ENCODE results near the gene PDCD6IP.
"Not testable (repeated sequence)": the region's sequence is repeated elsewhere in the genome, so short reads cannot be mapped to it uniquely, and the experiment has no call there.

PDCD6IP gene

GRCh38 chr3:33798418-33799201 lies at the start of gene PDCD6IP:
Gene PDCD6IP (plus strand): TSS chr3:33798630. CDS start chr3:33798729, 99 bp downstream.
- peak; percentile 95 for DNase-seq

GRCh38 chr3:33749546-33750210 lies 48.8 kb upstream of the PDCD6IP start:
- DNase-seq: no peak

GRCh38 chr3:33750211-33750548 lies 48.2 kb upstream of the PDCD6IP start:
- DNase-seq: no peak

- no peak for DNase-seq
Observed at GRCh38 chr3:33751336-33751735, 47.1 kb upstream of the PDCD6IP start.

GRCh38 chr3:33754391-33754790 lies 44.0 kb upstream of the PDCD6IP start:
- DNase-seq: not testable (repeated sequence)

GRCh38 chr3:33758281-33758680 lies 40.1 kb upstream of the PDCD6IP start:
- no peak for DNase-seq

- DNase-seq: no peak
Observed at GRCh38 chr3:33758864-33759263, 39.6 kb upstream of the PDCD6IP start.

- DNase-seq: no peak
Observed at GRCh38 chr3:33768578-33769330, 29.7 kb upstream of the PDCD6IP start.

- no peak for DNase-seq
Observed at GRCh38 chr3:33773637-33774036, 24.8 kb upstream of the PDCD6IP start.

GRCh38 chr3:33775363-33775762 lies 23.1 kb upstream of the PDCD6IP start:
- DNase-seq: no peak

- DNase-seq: no peak
Observed at GRCh38 chr3:33777996-33778395, 20.4 kb upstream of the PDCD6IP start.

- DNase-seq: no peak
Observed at GRCh38 chr3:33779751-33780150, 18.7 kb upstream of the PDCD6IP start.

- DNase-seq: not testable (repeated sequence)
Observed at GRCh38 chr3:33781413-33781812, 17.0 kb upstream of the PDCD6IP start.

- DNase-seq: no peak
Observed at GRCh38 chr3:33786565-33787327, 11.7 kb upstream of the PDCD6IP start.

- peak; percentile 48 for DNase-seq
Observed at GRCh38 chr3:33787328-33788009, 11.0 kb upstream of the PDCD6IP start.

- no peak for DNase-seq
Observed at GRCh38 chr3:33789183-33789954, 9.1 kb upstream of the PDCD6IP start.

GRCh38 chr3:33790091-33790490 lies 8.3 kb upstream of the PDCD6IP start:
- DNase-seq: no peak

- no peak for DNase-seq
Observed at GRCh38 chr3:33791477-33792166, 6.8 kb upstream of the PDCD6IP start.

- DNase-seq: no peak
Observed at GRCh38 chr3:33792167-33792892, 6.1 kb upstream of the PDCD6IP start.

- DNase-seq: no peak
Observed at GRCh38 chr3:33795131-33795530, 3.3 kb upstream of the PDCD6IP start.
